Activated CD4-positive, alpha-beta T cell treated with anti-CD3 and anti-CD28 coated beads for 36 hours (primary cell): ENCODE results near the gene GRIN2A. TPM values are rescaled to one million over a fixed set of nuclear protein-coding genes. Genes with fewer than 3 reads are reported as not detected.

Source experiments
- ATAC-seq: fragments of 200-7000 bp; cut with Tn5 transposase; one replicate; pipeline ENCODE4 v1.10.0; 2021; ENCODE audit warnings: mild to moderate bottlenecking, moderate library complexity
- CTCF ChIA-PET: fragments of 350-600 bp; sonication (Branson Sonifier 250); formaldehyde crosslinking; loops from one replicate; lab custom pipeline; 2021; ENCODE audit warnings: antibody characterized with exemption; lab: Charles Lee
- POLR2A ChIA-PET: fragments of 350-600 bp; sonication (Branson Sonifier 250); formaldehyde crosslinking; loops from one replicate; lab custom pipeline; 2021; ENCODE audit warnings: antibody characterized with exemption, inconsistent platforms; lab: Charles Lee
- DNase-seq: peaks from one replicate; pipeline ENCODE4 v3.0.0-alpha.2; 2020
- H3K27ac Mint-ChIP-seq: one replicate; pipeline ENCODE4 v1.8.0; 2021; ENCODE audit warnings: mixed read lengths
- H3K27me3 Mint-ChIP-seq: one replicate; pipeline ENCODE4 v1.8.0; 2021; ENCODE audit warnings: mixed read lengths
- H3K36me3 Mint-ChIP-seq: one replicate; pipeline ENCODE4 v1.8.0; 2021; ENCODE audit warnings: low read depth, mixed read lengths
- H3K4me1 Mint-ChIP-seq: one replicate; pipeline ENCODE4 v1.8.0; 2021; ENCODE audit warnings: mixed read lengths
- H3K4me3 Mint-ChIP-seq: one replicate; pipeline ENCODE4 v1.8.0; 2021; ENCODE audit warnings: mild to moderate bottlenecking, moderate library complexity, mixed read lengths
- H3K9me3 Mint-ChIP-seq: one replicate; pipeline ENCODE4 v1.8.0; 2021; ENCODE audit warnings: low read depth, mixed read lengths
- intact Hi-C, 2 experiments: fragments of 100-400 bp; cut with DNase I in 1 of 2; cut with micrococcal nuclease in 1 of 2; formaldehyde crosslinking; loops; one replicate each; pipeline versions ENCODE4 v1.14.2 to v1.15.1; 2022 to 2024; cut with DNase I, micrococcal nuclease
- total RNA-seq, 2 experiments: library from RNA; stranded (reverse); gene quantifications; one replicate each; pipeline ENCODE4 v1.2.3, GENCODE V29; 2021

GRIN2A gene
- total RNA-seq, 2 experiments from 2014 or later, result not detected

- intact Hi-C loops, result no loop called here
- Mint-ChIP-seq H3K27ac (no peak overlapping the region), H3K27me3 (no peaks in the 10 kb centered on the region), H3K36me3 (no peaks in the 10 kb centered on the region), H3K4me1 (no peaks in the 10 kb centered on the region), H3K4me3 (no peak overlapping the region), H3K9me3 (no peaks in the 10 kb centered on the region)
- no peak for ATAC-seq
- CTCF ChIA-PET, result no interaction called here
- no peak for DNase-seq
- POLR2A ChIA-PET, result no interaction called here
Observed at GRCh38 chr16:10110552-10110951, 71.7 kb downstream of the GRIN2A start.

- intact Hi-C loops, result no loop called here
- H3K9me3 Mint-ChIP-seq, result no peaks in the 10 kb centered on the region
- no peaks in the 10 kb centered on the region for H3K4me1 Mint-ChIP-seq
- ChIA-PET CTCF (no interaction called here), POLR2A (no interaction called here)
- peaks cover 2% of the 10 kb centered on the region for H3K27me3 Mint-ChIP-seq
- H3K27ac Mint-ChIP-seq, result no peak overlapping the region
- no peak for DNase-seq
- no peaks in the 10 kb centered on the region for H3K36me3 Mint-ChIP-seq
- no peak overlapping the region for H3K4me3 Mint-ChIP-seq
- ATAC-seq, result no peak
Observed at GRCh38 chr16:10107081-10107480, 75.1 kb downstream of the GRIN2A start.

DNA sequence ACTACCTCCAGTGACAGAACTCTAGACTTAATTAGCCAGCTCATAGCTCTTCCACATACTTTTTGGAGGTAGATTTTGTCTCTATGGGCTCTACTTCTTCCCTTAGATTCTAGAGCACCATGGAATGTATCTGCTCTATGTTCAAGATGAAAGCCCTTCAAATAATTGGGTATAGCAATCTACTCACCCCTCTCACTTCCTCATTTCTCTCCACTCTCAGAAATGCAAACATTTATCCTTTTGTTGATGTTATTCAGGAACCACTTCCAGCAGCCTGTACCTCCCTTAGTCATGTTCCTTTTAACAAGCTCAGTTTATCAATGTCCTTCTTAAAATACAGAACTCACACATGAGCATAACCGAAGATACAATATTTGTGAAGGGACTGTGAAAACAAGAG, 78.5 kb downstream of the GRIN2A start:
- H3K27me3 Mint-ChIP-seq, result peaks cover 2% of the 10 kb centered on the region
- ChIA-PET POLR2A (no interaction called here), CTCF (interaction anchor here (0.6 kb wide), 1 partner anchor 112 kb away, joined by 3 read pairs; no protein-coding TSS in a partner anchor)
- no peak overlapping the region for H3K4me3 Mint-ChIP-seq
- ATAC-seq, result no peak
- DNase-seq, result no peak
- intact Hi-C loops, result no loop called here
- H3K36me3 Mint-ChIP-seq, result no peaks in the 10 kb centered on the region
- H3K4me1 Mint-ChIP-seq, result no peaks in the 10 kb centered on the region
- no peaks in the 10 kb centered on the region for H3K9me3 Mint-ChIP-seq
- no peak overlapping the region for H3K27ac Mint-ChIP-seq

DNA sequence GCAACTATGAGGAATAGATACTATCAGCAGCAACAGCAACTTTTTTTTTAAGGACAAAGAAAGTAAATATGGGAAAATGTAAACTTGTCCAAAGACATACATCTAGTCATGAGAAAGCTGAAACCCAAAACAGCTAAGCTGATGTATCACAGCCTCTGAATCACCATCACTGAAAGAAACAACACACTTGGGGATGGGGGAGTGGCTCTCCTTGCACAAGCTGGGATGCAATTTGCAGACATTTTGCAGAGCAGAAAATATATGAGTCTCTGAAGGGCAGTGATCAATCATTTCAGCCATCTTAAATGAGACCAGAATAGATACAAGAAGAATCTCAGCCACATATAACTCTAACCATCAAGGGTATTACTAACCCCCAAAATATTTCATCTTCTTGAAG, 79.1 kb downstream of the GRIN2A start:
- Mint-ChIP-seq H3K27ac (no peak overlapping the region), H3K9me3 (no peaks in the 10 kb centered on the region), H3K4me1 (no peaks in the 10 kb centered on the region), H3K27me3 (peaks cover 2% of the 10 kb centered on the region), H3K4me3 (no peak overlapping the region), H3K36me3 (no peaks in the 10 kb centered on the region)
- ChIA-PET CTCF (interaction anchor here (0.6 kb wide), 1 partner anchor 113 kb away, joined by 3 read pairs; no protein-coding TSS in a partner anchor), POLR2A (no interaction called here)
- no peak for ATAC-seq
- DNase-seq, result no peak
- intact Hi-C loops, result no loop called here

DNA sequence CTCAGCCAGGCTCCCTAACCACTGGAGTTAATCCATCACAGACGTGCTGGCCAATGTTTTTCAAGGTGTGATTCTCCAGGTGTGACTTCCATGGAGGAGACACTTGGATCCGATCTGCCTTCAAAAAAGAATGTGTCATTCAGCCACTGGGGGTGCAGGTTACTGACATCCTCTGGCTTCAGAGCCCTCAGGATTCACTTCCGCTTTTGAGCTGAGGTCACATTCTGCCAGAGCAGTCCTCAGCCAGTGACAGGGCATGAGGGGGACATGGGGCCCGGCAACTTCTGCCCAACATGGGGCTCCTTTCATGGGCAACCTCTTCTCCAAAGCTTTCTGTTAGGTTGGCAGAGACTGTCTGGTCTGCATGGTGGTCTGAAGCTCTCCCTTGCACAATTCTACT, 81.4 kb downstream of the GRIN2A start:
- Mint-ChIP-seq H3K27me3 (peaks cover 5% of the 10 kb centered on the region), H3K9me3 (no peaks in the 10 kb centered on the region), H3K4me3 (no peak overlapping the region), H3K36me3 (no peaks in the 10 kb centered on the region), H3K4me1 (no peaks in the 10 kb centered on the region), H3K27ac (no peak overlapping the region)
- no peak for DNase-seq
- ChIA-PET CTCF (no interaction called here), POLR2A (no interaction called here)
- ATAC-seq, result no peak
- intact Hi-C loops, result no loop called here

GRCh38 chr16:10098991-10099390, 83.2 kb downstream of the GRIN2A start:
- POLR2A ChIA-PET, result no interaction called here
- CTCF ChIA-PET, result interaction anchor here (1.0 kb wide), 1 partner anchor 14 kb away, joined by 3 read pairs; no protein-coding TSS in a partner anchor
- ATAC-seq, result no peak
- H3K4me1 Mint-ChIP-seq, result no peaks in the 10 kb centered on the region
- H3K27me3 Mint-ChIP-seq, result peaks cover 3% of the 10 kb centered on the region
- H3K4me3 Mint-ChIP-seq, result no peak overlapping the region
- H3K36me3 Mint-ChIP-seq, result no peaks in the 10 kb centered on the region
- no peaks in the 10 kb centered on the region for H3K9me3 Mint-ChIP-seq
- DNase-seq, result no peak
- intact Hi-C loops, result no loop called here
- H3K27ac Mint-ChIP-seq, result no peak overlapping the region

DNA sequence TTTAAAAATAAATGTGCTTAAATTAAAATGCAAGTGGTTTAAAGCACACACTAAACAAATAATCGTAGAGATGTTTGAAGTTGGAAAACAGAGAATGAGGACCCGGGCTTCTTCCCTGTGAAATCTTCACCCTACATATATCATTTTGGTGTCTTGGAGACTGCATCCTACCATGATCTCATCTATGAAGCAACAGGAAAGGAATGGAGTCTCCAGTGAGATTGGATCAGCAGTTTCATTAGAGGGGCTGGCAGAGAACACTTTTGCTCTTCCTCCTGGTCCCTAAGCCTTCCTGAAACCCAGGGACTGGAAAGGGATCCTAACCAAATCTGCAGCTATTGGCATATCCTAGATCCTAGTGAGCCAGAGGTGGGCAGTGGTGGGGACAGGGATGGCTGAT, 85.0 kb downstream of the GRIN2A start:
- Mint-ChIP-seq H3K36me3 (no peaks in the 10 kb centered on the region), H3K27me3 (peaks cover 3% of the 10 kb centered on the region)
- POLR2A ChIA-PET, result no interaction called here

GRCh38 chr16:10093576-10093975, 88.7 kb downstream of the GRIN2A start:
- no peak for ATAC-seq
- H3K27ac Mint-ChIP-seq, result no peak overlapping the region
- no peaks in the 10 kb centered on the region for H3K36me3 Mint-ChIP-seq
- H3K27me3 Mint-ChIP-seq, result peaks cover 9% of the 10 kb centered on the region
- no peak overlapping the region for H3K4me3 Mint-ChIP-seq
- H3K9me3 Mint-ChIP-seq, result no peaks in the 10 kb centered on the region
- H3K4me1 Mint-ChIP-seq, result no peaks in the 10 kb centered on the region
- ChIA-PET CTCF (no interaction called here), POLR2A (no interaction called here)
- intact Hi-C loops, result no loop called here
- no peak for DNase-seq

More for the DNA sequence above, 85.0 kb downstream of the GRIN2A start:
- ATAC-seq (no peak), DNase-seq (no peak)
- Mint-ChIP-seq H3K4me3 (no peak overlapping the region), H3K27ac (no peak overlapping the region), H3K4me1 (no peaks in the 10 kb centered on the region), H3K9me3 (no peaks in the 10 kb centered on the region)
- intact Hi-C loops, result no loop called here
- CTCF ChIA-PET, result no interaction called here

DNA sequence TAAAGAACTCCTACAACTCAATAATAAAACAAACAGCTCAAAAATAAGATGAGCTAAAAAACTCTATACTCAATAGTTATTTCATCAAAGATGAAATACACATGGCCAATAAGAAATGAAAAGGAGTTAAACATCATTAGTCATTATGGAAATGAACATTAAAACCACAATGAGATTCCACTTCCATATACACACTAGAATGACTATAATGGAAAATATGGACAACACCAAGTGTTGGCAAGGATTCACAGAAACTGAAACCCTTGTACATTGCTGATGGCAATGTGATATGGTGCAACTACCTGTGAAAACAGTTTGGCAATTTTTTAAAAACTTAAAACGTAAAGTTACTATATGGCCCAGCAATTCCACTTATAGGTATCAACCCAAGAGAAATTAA, 91.4 kb downstream of the GRIN2A start:
- peaks cover 10% of the 10 kb centered on the region for H3K27me3 Mint-ChIP-seq
- no peak for ATAC-seq
- no peak for DNase-seq
- POLR2A ChIA-PET, result no interaction called here
- H3K4me1 Mint-ChIP-seq, result no peaks in the 10 kb centered on the region
- H3K9me3 Mint-ChIP-seq, result no peaks in the 10 kb centered on the region
- intact Hi-C loops, result no loop called here
- no peak overlapping the region for H3K27ac Mint-ChIP-seq
- H3K4me3 Mint-ChIP-seq, result no peak overlapping the region
- no peaks in the 10 kb centered on the region for H3K36me3 Mint-ChIP-seq
- CTCF ChIA-PET, result no interaction called here

DNA sequence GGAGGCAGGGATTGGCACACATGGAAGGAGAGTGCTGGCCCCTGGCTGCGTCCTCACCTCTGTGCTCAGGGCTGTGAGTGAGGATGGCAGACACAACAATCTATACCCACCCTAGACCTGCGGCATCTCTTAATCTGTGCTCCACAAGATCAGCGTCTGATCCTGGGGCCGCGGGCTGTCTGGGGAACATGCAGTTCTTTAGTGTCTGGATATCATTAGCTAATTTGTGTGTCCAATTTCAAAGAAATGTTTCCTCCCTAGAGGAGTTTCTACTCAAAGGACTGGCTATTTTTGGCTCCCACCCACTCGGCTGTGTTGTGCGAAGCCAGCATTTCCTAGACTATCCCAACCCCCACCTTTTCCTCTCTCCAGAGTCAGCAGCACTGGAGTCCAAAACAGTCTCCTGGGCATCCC, 93.8 kb downstream of the GRIN2A start:
- POLR2A ChIA-PET, result no interaction called here
- H3K4me3 Mint-ChIP-seq, result no peak overlapping the region
- no peaks in the 10 kb centered on the region for H3K9me3 Mint-ChIP-seq
- CTCF ChIA-PET, result interaction anchor here (0.5 to 0.7 kb wide), 2 partner anchors 183 to 767 kb away, joined by 3 read pairs; no protein-coding TSS in a partner anchor
- ATAC-seq (no peak), DNase-seq (no peak)
- intact Hi-C loops, result no loop called here
- peaks cover 10% of the 10 kb centered on the region for H3K27me3 Mint-ChIP-seq
- H3K27ac Mint-ChIP-seq, result no peak overlapping the region
- no peaks in the 10 kb centered on the region for H3K4me1 Mint-ChIP-seq
- no peaks in the 10 kb centered on the region for H3K36me3 Mint-ChIP-seq

DNA sequence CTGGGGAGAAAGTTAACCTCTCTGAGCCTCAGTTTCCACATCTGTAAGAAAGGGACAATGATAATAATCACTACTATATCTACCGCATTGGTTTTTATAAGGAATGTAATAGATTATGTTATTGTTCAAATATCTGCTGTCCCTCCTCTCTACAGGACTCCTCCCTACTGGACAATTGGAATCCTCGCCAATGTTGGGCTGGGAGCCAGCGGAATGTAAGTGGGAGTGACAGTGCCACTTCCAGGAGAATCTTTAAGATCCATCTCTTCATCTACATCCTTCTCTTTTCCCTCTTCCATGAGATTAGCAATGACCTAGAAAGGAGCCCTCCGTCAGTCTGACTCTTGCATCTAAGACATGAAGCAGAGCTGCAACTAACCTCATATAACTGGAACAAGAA, 95.1 kb downstream of the GRIN2A start:
- no peaks in the 10 kb centered on the region for H3K9me3 Mint-ChIP-seq
- no peaks in the 10 kb centered on the region for H3K36me3 Mint-ChIP-seq
- H3K27me3 Mint-ChIP-seq, result peaks cover 10% of the 10 kb centered on the region
- H3K4me3 Mint-ChIP-seq, result no peak overlapping the region
- ATAC-seq (no peak), DNase-seq (no peak)
- no peaks in the 10 kb centered on the region for H3K4me1 Mint-ChIP-seq
- ChIA-PET POLR2A (no interaction called here), CTCF (interaction anchor here (0.9 kb wide), 1 partner anchor 8 kb away, joined by 3 read pairs; no protein-coding TSS in a partner anchor)
- intact Hi-C loops, result no loop called here
- H3K27ac Mint-ChIP-seq, result no peak overlapping the region

- Mint-ChIP-seq H3K4me1 (no peaks in the 10 kb centered on the region), H3K9me3 (no peaks in the 10 kb centered on the region), H3K4me3 (no peak overlapping the region), H3K27ac (no peak overlapping the region), H3K36me3 (no peaks in the 10 kb centered on the region), H3K27me3 (peaks cover 10% of the 10 kb centered on the region)
- ATAC-seq (no peak), DNase-seq (no peak)
- ChIA-PET POLR2A (no interaction called here), CTCF (interaction anchor here (0.9 kb wide), 1 partner anchor 9 kb away, joined by 3 read pairs; no protein-coding TSS in a partner anchor)
- intact Hi-C loops, result no loop called here
Observed at GRCh38 chr16:10086620-10087019, 95.6 kb downstream of the GRIN2A start.
